Embryonic facial prominence (tissue), 1 donor: Measurements from ENCODE around the gene KCNK16.
A peak's percentile ranks its signal among the peaks of the same experiment; 100 is the strongest.

ENCODE experiments used
- DNase-seq: peaks from one replicate; pipeline ENCODE4 v3.0.0-alpha.2; 2016; ENCODE audit errors: extremely low spot score

The KCNK16 gene

DNA sequence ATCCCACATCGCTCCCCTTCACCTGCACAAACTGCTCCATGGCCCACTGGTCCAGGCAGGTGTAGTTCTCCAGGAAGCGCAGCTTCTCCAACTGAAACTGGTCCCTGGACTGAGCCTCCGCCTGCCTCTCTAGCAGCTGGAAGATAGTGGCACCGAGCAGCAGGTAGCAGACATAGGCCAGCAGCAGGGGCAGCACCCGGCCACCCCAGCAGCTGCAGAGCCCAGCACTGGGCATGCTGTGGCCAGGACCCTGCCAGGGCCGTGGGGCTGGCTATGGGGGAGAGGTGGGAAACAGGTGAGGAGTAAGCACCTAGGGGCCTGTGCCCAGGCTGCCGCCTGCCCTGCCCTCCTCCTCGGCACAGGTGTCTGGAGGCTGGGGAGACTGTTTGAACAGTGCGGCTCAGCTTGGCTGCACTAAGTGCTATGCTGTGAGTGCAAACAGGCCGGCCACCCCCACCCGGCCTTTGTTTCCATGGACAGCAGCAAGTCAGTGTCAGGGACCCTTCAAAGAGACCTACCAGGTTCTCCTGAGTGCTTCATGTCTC is at the start of gene KCNK16:
TSS of gene KCNK16 (minus strand) at position 397 of the 545 bp plus-strand sequence. CDS start at position 235, 162 bp downstream.
- no peak for DNase-seq

DNA sequence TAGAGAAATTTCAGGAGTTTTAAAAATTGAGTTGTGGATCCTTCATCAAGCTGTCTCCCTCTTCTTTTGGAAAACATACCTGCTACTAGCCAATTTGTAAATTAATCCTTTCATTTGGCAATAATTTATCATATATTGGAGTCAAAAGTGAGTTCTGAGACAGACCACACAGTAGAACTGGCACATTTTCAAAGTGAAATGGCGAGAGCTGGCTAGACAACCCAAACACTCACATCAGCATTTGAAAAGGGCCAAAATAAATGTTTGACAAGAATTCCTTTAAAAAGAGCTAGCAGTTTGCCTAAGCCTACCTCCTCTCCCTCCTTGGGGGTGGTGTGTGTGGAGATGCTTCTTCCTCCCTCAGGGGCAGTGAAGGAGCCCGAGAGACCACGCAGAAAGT is 47.9 kb upstream of the KCNK16 start:
- no peak for DNase-seq

DNA sequence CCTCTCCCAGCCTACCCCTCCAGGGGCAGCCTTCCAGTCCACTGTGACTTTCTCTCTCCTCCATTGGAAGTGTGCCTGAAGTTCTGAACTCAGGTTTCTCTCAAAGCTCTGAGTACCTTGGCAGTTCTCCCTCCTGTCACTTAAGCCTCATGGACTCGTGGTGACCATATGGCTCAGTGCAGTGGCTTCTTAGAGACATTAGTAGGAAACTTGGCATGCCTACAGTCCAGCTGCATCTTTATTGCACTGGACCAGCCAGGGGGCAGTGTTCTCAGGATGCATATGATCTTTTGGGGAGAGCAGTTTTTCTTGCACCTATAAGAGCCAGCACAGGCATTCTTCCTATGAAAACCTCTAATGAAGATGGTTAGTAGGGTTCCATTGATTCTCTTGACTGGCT is 47.5 kb upstream of the KCNK16 start:
- no peak for DNase-seq

DNA sequence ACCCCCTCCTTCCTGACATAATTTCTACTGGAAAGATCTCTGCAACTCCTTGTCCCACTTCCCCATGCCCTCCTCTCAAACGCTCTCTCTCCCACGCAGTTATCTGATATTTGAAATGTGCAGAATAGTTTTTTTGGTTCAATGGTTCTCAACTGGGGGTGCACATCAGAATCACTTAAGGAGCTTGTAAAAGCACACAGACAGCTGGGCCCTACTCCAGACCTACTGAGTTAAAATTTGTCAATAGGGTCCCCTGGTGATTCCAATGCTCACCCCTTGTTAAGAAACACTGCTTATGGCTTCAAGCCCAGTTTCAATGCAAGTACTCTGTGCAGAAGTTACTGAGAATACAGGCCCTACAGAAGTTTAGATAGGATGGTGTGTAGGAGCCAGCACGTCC is 45.2 kb upstream of the KCNK16 start:
- no peak for DNase-seq

DNA sequence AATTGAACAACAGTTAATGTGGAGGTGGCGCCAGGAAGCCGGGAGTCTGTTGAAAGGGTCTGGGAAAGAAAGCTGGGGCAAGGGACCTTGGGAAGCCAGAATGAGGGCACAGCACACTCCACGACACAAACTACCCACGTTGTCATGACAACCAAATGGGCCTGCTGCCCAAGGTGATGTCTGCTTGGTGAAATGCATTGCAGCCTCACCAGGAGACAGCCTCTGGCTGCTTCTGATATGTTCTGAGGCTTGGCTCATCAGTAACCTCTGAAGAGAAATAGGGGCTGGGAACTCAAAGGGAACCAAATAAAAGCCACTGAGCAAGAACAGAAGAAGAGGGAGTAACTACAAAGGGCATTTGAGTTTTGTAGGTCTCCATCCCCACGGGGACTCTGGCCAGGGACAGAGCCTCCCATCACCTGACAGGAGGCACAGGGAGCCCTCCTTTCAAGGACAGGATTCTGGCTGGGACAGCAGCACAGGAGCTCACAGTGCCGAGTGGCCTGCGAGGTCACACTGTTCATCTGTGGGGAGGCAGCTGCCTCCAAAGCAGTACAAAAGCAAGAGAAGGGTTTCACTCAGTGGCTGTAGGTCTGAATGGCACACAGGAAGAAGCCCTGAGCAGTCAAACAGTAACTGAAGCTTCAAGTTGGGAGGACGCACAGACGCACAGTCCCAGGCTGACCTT is 44.6 kb upstream of the KCNK16 start:
- no peak for DNase-seq

DNA sequence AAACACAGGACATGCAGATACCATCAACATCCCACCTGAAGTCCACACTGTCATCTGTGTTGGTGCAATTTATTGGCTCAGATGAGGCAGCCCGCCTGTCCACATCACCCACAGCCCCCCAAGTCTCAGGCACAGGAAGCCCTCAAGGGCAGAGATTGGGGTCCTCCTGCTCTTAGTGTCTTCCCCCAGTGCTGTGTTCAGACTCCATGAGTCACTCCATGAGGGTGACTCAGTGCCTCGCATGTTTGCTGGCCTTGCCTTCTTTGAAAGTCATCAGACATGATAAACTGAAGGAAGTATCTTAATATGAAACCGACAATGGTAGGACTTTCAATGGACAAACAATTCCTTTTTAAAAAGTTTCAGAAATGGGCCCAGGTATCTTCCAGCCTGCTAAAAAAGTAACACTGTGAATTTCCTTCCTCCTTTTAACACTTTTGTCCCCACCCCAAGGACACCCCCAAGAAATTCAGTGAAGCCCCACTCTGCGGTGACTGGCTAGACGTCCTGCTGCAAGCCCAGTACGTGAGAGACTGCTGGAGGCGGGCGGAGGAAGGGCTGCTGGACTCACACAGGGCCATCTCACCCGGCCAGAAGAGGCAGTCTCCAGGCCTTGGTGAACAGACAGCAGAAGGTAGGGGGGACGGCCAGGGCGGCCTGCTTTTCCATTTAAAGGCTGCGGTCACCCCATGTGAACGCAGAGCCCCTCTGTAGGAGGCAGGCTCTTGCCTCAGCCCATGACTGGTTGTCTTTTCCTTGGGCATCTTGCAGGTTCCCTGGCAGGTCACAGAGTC is 43.0 kb upstream of the KCNK16 start:
- no peak for DNase-seq

DNA sequence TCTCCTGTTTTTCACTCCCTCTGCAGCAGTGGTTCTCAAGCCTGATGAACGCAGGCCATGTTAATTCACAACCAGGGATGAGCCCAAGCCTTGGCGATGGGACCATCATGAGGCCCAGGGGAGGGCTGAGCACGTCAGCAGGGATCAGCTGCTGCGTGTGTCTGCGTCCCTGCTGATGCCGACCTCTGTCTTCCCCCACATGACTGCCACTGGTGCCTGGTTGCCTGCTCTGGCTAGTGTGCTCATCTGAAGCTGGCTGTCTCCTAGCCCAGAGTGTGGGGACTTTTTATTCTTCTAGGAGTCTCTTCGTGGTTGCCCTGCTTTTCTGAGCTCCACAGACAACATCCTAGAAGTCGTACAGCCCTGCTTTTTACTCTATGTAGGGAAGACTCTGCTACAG is 40.8 kb upstream of the KCNK16 start:
- no peak for DNase-seq

DNA sequence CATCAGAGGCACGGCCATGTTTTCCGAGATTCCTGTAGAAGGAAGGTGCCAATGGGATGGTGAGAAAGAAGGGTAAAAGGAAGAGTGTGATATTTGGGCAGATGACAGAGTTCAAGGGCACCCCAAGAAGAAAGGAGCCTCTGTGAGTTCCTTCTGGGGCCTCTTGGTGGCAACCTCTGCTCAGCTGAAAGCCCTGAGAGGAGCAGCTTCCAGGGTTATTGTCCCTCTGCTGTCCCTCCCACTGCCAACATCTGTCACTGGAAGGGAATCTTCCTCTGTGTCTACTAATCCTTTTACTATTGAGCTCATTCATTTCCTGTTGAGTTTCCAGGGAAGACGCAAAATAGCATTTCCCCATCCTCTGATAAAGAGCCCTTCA is 40.0 kb upstream of the KCNK16 start:
- DNase-seq, result no peak

DNA sequence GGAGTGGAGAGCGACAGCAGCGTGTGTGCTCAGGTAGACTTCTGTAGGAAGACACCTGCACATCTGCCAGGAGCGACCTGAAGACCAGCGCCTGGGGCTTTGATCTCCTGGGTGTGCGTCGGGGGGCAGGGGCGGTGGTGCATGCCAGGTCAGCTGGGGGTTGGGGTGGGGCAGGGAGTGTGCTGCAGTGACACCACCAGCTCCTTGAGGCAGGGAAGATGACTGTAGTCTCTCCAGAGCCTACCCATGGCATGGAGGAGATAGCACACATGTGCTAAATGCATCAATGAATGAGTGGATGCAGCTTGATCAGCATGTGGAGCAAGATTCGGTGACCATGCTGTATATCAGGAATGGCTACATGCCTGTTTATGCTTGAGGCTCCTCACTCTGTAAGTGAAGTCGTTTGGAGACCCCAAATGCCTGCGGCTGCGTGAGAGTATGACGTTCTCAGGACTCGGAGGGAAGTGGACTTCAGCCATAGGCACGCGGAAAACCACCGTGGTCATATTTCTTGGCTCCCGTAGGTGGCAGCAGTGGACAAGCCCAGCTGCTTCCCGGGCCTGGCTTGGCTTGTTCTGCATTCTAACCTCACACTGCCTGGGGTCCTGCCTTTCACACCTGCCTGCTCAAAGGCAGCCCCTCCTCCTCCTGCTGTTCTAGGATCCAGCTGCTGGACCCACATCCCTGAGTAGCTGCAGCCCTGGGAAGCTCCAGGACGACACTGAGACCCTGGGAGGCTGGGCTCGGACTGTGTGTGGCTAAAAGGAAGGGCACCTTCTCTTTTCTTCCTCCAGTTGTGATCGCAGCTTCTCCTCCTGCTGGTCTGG is 39.4 kb upstream of the KCNK16 start:
- peak; percentile 65 for DNase-seq

DNA sequence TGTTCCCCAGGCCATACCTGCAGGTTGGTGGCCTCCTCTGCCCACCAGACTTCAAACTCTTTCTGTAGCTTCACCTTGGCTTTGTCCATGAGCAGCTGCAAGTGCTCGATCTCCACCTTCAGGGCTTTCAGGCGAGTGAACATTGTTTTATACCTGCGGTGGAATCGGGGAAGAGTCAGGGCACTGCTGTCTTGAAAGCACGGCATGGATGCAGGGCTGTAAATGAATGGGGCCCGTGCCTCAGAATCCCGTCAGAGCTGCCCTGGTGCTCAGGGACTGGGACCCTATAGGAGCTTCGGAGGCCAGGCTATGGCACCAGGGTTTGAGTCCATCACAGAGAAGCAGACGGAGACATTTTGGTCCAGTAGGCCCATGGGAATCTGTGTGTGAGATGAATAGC is 37.9 kb upstream of the KCNK16 start:
- no peak for DNase-seq

DNA sequence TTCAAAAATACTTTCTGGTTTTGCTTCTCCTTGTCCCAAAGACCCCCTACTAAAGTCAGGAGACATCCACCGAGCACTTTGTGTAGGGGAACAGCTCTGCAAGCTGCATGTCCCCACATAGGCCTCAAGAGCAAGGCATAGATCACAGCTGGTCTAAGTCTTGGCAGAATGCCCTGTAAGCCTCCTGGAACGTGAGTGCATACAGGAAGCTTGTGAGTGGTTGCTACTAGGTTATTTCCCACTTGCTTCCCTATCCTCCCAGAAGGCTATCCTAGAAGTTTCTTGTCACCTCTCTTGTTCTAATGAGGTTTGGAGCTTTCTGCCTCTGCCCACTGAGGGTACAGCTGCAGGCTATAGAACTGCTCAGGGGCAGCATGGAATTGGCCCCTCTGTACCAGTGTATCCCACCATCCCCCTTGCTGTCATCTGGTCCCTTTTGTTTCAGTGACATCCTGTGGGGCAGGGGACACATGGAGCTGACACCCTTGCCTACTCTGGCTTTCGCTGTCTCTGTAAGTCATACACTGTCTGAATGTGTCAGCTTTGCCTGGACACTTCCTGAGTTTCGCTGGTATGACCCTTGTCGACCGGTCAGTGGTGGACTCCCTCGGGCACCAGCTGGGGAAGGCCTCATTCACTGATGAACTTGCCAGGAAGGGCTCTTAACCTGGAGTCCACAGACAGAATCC is 35.6 kb upstream of the KCNK16 start:
- peak; percentile 48 for DNase-seq

DNA sequence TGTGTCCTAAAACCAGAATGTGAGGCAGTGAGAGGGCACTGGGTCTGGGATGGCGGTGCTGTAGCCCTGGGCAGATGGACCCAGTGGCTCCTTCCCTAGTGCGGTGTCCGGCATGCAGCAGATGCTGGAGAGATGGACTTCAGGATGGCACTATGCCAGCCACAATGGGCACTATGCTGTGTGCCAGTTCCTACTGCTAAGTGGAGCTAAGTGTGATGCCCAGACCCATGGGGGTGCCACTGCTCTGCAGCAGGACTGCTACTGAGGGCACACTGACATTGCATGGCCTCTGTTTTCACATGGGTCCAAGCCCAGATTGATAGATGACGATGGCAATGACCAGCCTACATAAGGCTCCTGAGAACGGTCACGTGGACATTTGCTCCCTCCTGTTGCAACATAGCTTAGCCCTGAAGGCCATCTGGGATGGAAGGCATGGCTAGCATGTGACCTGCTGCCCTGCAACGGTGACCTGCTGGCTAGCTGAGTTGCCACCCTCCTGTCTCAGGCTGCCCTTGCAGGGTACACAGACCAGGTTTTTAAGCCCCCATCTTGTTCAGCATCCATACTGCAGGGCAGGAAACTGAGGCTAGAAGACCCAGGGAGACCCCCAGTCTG is 31.3 kb upstream of the KCNK16 start:
- no peak for DNase-seq

DNA sequence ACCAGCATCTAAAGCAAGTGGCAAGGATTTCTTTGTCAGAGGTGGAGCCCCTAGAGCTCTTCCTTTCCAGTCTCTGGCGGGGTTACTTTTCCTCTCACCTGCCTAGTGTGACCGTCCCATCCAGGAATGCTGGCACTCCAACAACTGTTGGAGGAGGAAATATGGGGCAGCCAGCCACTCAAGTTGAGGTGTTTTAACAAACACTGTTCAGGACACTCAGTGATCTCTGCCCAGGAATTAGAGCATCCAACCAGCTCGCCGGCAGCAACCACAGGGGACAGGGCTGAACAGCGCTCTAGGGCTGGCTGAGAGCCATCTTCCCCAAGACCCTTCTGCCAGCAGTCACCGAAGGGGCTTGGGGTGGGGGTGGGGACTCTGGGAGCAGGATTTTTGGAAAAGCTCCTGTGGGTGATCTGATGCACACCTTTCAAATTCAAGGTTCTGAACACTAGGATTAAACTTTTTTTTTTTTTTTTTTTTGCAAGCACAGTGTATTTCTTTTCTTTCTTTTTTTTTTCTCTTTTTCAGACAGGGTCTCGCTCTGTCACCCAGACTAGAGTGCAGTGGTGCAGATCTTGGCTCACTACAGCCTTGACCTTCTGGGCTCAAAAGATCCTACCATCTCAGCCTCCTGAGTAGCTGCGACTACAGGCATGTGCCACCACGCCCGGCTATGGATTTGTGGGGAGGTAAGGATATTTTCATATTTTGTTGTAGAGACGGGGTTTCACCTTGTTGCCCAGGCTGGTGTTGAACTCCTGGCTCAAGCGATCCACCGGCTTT is 28.4 kb upstream of the KCNK16 start:
- no peak for DNase-seq

DNA sequence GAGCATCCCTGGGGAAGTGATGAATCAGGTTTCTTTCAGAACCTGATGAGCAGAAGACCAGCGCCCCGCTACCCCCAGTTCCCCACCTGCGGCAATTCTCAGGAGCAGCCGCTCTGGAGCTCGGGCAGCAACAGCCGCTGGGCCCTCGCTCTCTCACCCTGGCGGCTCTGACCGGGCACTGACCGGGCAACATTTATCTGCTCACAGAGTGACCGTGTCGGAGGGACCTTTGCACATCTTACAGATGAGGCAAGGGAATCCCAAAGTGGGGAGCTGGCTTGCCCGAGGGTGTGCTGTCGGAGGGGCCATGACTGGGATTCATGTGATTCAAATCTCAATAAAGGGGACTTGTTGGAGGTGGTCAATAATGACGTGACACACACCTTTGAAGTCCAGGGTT is 26.2 kb upstream of the KCNK16 start:
- no peak for DNase-seq

DNA sequence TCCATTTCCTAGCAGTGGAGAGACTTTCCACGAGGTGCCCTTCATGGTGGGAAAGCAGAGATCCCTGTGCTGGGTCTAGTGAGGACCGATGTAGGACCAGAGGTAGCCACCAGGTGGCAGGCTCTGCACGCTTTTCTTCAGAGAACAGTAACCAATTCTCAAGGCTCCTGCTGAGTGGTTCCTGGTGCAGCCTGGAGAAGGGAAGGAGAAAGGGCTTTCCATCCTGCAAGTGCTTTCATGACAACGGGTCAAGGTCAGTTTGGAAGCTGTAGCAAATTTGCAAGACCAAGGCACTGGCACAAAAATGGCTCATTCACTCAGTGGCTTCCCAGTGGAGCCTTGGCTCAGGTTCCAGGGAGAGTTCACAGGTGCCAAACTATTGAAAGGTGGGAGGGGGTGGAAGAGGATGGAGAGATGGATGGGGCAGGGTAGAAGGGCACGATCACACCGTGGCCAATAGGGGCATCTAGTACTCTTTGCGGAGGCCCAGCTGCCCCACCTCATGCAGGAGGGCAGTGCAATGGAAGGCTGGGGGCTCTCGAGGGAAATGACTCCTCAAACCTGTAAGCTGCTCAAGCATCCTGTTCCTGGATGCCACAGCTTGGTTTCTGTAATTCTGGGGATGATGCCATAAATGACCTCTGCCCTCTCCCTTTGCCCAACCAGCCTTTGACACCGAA is 25.5 kb upstream of the KCNK16 start:
- peak; percentile 29 for DNase-seq

DNA sequence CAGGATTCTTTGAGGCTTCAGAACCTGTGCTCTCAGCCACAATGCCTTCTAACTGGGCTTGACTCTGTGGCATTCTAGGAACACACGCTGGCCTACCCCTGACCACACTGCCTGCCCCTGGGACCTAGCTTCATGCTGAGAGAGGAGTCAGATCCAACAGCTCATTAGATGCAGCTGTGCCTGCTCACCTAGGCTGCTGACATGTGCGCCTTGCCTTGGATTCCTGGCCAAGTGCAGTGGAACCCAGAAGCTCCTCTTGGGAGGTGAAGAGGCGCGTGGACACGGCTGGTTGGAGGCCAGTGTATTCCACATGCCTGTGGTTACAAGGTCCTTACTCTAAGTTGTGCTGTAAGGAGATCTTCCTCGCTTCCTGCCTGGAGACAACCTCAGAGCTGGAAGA is 24.7 kb upstream of the KCNK16 start:
- no peak for DNase-seq

DNA sequence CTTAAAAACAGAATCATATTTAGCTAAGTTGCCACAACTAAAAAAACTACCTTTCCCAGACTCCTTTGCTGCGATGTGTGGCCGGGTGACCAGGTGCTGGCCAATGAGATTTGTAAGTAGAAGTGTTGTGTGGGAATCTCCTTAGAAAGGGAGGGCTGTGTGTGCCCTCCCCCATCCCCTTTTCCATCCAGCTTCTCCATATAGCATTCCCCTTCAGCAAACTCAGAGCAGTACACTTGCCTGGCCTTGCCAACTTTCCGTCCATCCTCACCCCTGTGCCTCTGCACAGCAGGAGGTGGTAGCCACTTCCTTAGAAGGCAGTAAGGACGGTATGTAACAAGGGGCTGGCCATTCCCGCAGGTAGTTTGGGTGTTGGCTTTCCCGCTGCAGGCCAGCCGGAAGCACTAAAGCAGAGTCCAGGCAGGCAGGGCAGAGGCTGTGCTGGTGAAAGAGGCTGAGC is 22.3 kb upstream of the KCNK16 start:
- no peak for DNase-seq

DNA sequence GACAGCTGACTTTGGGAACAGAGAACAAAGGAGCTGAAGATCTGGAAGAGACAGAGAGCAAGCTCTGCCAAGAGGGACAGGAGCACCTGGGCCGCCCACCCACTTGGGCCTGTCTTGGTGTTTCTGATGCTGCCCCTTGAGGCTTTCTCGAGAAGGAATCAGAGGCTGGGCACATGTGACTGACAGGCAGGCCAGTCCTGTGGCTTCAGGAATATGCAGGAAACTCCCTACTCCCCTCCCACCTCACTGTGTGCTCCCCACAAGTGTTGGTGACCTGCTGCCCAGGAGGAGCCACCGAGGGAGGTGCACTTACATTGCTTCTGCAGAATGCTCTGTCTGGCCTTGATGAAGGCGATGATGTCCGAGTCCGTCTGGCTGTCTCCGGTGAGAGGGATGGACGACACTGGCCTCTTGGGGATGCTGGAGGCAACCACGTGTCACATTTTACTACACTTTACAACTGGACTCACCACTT is 20.9 kb upstream of the KCNK16 start:
- DNase-seq, result no peak

DNA sequence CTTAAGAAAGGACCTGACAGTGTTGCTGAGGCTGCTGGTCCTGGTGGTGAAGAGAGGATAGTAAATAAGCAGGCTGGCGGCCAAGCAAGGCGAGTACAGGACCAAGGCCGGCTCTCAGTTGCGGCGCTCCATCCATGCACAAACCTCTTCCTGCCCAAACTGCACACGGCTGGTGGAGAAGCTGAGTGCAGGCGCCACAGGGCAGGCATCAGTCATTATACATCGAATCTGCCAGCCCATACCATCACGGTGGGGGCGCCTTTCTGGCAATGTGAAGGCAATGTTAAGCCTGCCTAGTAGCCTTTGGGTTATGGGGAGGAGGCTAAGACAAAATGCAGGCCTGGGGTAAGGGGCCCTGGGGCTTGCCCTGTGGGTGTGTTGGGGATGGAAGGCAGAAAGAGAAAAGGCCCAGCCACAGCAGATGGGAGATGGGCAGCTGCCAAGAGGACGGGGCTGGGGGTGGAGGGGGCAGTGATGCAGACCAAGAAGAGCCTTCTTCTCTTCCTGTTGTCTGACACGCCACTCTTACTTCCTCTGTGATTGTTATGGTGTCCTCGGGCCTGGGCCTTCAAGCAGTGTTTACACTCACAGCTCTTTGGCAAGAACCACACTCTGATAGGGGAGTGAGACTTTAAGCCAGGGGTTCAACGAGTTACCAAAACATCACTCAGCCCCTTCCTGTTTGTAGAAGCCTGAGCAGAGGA is 20.3 kb upstream of the KCNK16 start:
- DNase-seq, result no peak
